GM12878 (cell line): ENCODE data around the gene MAP1S. TPM values are rescaled to one million over a fixed set of nuclear protein-coding genes. Genes with fewer than 3 reads are reported as not detected.

ENCODE experiments used
- ATAC-seq: fragments of 200-7000 bp; cut with Tn5 transposase; 3 replicates; pipeline ENCODE4 v1.9.1; 2020; ENCODE audit warnings: mild to moderate bottlenecking, moderate library complexity
- BruUV-seq: library from RNA; stranded (reverse); fragments of 400-500 nt; replicated peaks from 2 replicates; lab custom pipeline; 2021; lab: Mats Ljungman, UMichigan
- CTCF ChIA-PET: fragments of 300-600 bp; sonication (Branson Sonifier 250); formaldehyde crosslinking; extraction: SDS; loops from one replicate; lab custom pipeline; 2021; ENCODE audit warnings: inconsistent platforms; lab: Yijun Ruan, JAX
- POLR2A ChIA-PET: fragments of 350-600 bp; formaldehyde crosslinking; extraction: SDS; loops from one replicate; lab custom pipeline; 2021; ENCODE audit warnings: inconsistent platforms; lab: Charles Lee
- RAD21 ChIA-PET: fragments of 300-600 bp; sonication (Branson Sonifier 250); formaldehyde crosslinking; loops from one replicate; lab custom pipeline; 2023; ENCODE audit warnings: antibody characterized with exemption; ENCODE audit not compliant: unreplicated experiment; lab: Charles Lee
- SMC1A ChIA-PET: fragments of 300-600 bp; sonication (Branson Sonifier 250); formaldehyde crosslinking; loops from one replicate; lab custom pipeline; 2023; ENCODE audit not compliant: unreplicated experiment, uncharacterized antibody; lab: Charles Lee
- DNase-seq: peaks from one replicate; pipeline ENCODE4 v3.0.0-alpha.2; 2011; ENCODE audit warnings: low read depth, low spot score
- FAIRE-seq: peaks from 3 replicates; lab custom pipeline; 2011; peaks lifted over from hg19 to GRCh38; lab: Jason Lieb, UNC
- H2AFZ ChIP-seq: 2 replicates; pipeline ENCODE4 v1.6.0; 2011; ENCODE audit warnings: low read depth, low read length, control low read depth; ENCODE audit not compliant: control insufficient read depth
- H3K27ac ChIP-seq: 2 replicates; pipeline ENCODE4 v1.5.1; 2011; ENCODE audit warnings: control low read depth; ENCODE audit not compliant: control insufficient read depth, insufficient read depth
- H3K27me3 ChIP-seq, 2 experiments: replicated peaks in 1 of 2; 2 replicates each; pipeline versions ENCODE4 v1.6.0 to v1.6.1; 2011; ENCODE audit warnings: low read length in 1 of 2; ENCODE audit not compliant: control insufficient read depth in 2 of 2, insufficient read depth in 2 of 2
- H3K36me3 ChIP-seq, 2 experiments: 2 replicates each; pipeline ENCODE4 v1.5.1; 2011; ENCODE audit warnings: low read length in 1 of 2; ENCODE audit not compliant: control insufficient read depth in 2 of 2, insufficient read depth in 2 of 2
- H3K4me1 ChIP-seq: 2 replicates; pipeline ENCODE4 v1.6.1; 2011; ENCODE audit warnings: mild to moderate bottlenecking, low read length, moderate library complexity, mixed read lengths; ENCODE audit not compliant: control insufficient read depth, insufficient read depth
- H3K4me2 ChIP-seq: 2 replicates; pipeline ENCODE4 v1.6.0; 2011; ENCODE audit warnings: control low read depth; ENCODE audit not compliant: control insufficient read depth, insufficient read depth
- H3K4me3 ChIP-seq: fragments of 200-600 bp; sonication (generic); 2 replicates; pipeline ENCODE4 v1.5.1; 2016
- H3K79me2 ChIP-seq: 2 replicates; pipeline ENCODE4 v1.6.0; 2011; ENCODE audit warnings: low read length; ENCODE audit not compliant: control insufficient read depth, insufficient read depth
- H3K9ac ChIP-seq: 2 replicates; pipeline ENCODE4 v1.8.0; 2011; ENCODE audit warnings: low read length, control low read depth, mixed read lengths; ENCODE audit not compliant: control insufficient read depth, insufficient read depth
- H3K9me3 ChIP-seq: replicated peaks from 3 replicates; pipeline ENCODE4 v1.5.1; 2011; ENCODE audit warnings: mild to moderate bottlenecking, low read length; ENCODE audit not compliant: control insufficient read depth, insufficient read depth
- H4K20me1 ChIP-seq: 2 replicates; pipeline ENCODE4 v1.6.0; 2011; ENCODE audit not compliant: control insufficient read depth, insufficient read depth
- ATF7 ChIP-seq: fragments of 450-650 bp; IDR thresholded peaks from 2 replicates; pipeline ENCODE4 v1.6.1; 2016; ENCODE audit warnings: low read depth, mild to moderate bottlenecking
- BACH1 ChIP-seq: fragments of 450-650 bp; IDR thresholded peaks from 2 replicates; pipeline ENCODE4 v1.6.1; 2017; ENCODE audit warnings: mild to moderate bottlenecking, borderline replicate concordance
- CHD4 ChIP-seq: fragments of 200-600 bp; sonication (generic); IDR thresholded peaks from 2 replicates; pipeline ENCODE4 v1.6.1; 2016; ENCODE audit warnings: mild to moderate bottlenecking
- HCFC1 ChIP-seq: fragments of 150-350 bp; IDR thresholded peaks from 2 replicates; pipeline ENCODE4 v1.6.1; 2014; ENCODE audit warnings: low read length
- HDAC2 ChIP-seq: fragments of 200-600 bp; sonication (generic); IDR thresholded peaks from 2 replicates; pipeline ENCODE4 v1.6.1; 2017
- IRF4 ChIP-seq: IDR thresholded peaks from 2 replicates; pipeline ENCODE4 v1.6.1; 2011; ENCODE audit warnings: low read depth, low read length
- MEF2B ChIP-seq: fragments of 450-650 bp; IDR thresholded peaks from 2 replicates; pipeline ENCODE4 v1.6.1; 2018; ENCODE audit warnings: mild to moderate bottlenecking, moderate library complexity; ENCODE audit not compliant: partially characterized antibody, poor library complexity, severe bottlenecking
- MLLT1 ChIP-seq: fragments of 450-650 bp; IDR thresholded peaks from 2 replicates; pipeline ENCODE4 v1.6.1; 2016; ENCODE audit warnings: mild to moderate bottlenecking
- NR2C2 ChIP-seq: IDR thresholded peaks from 2 replicates; pipeline ENCODE4 v1.6.1; 2011; ENCODE audit warnings: borderline replicate concordance, low read depth; ENCODE audit not compliant: control insufficient read depth, insufficient read length
- NRF1 ChIP-seq: conservative IDR thresholded peaks from 2 replicates; pipeline ENCODE4 v1.6.1; 2011; ENCODE audit warnings: mild to moderate bottlenecking, low read depth, low read length, improper control_type of control experiment
- STAT1 ChIP-seq: fragments of 450-650 bp; conservative IDR thresholded peaks from 2 replicates; pipeline ENCODE4 v1.6.1; 2014; ENCODE audit warnings: antibody characterized with exemption, mild to moderate bottlenecking
- TBL1XR1 ChIP-seq: IDR thresholded peaks from 2 replicates; pipeline ENCODE4 v1.6.1; 2012; ENCODE audit warnings: low read depth, low read length, improper control_type of control experiment
- YBX1 ChIP-seq: fragments of 450-650 bp; IDR thresholded peaks from 2 replicates; pipeline ENCODE4 v1.6.1; 2016; ENCODE audit warnings: antibody characterized with exemption
- WGBS: methylation state at CpG from one replicate; pipeline ENCODE4 v1.1.6; 2016; ENCODE audit warnings: low lambda C conversion rate; ENCODE audit not compliant: insufficient replicate concordance, insufficient coverage; ENCODE audit errors: missing lambda C conversion rate; 5-methylcytosine and 5-hydroxymethylcytosine counted together
- in situ Hi-C: fragments of 300-500 bp; cut with MboI; formaldehyde crosslinking; loops from 9 replicates; pipeline ENCODE4 v1.14.3; 2018; ENCODE audit warnings: mixed read lengths
- intact Hi-C: fragments of 100-400 bp; cut with micrococcal nuclease; formaldehyde crosslinking; loops from one replicate; pipeline ENCODE4 v1.14.2; 2022; ENCODE audit not compliant: unreplicated experiment
- polyA plus RNA-seq, 11 experiments: library from polyadenylated mRNA; depleted of rRNA in 4 of 11; unstranded in 6 of 11; stranded (reverse) in 5 of 11; fragments of >200 nt; fragmentation: Nextera tagmentation in 4 of 11; fragmentation: Illumina TruSeq in 1 of 11; extraction: Ambion mirVana in 4 of 11; extraction: Trizol in 1 of 11; gene quantifications; 1 replicate in 1 of 11; 2 replicates in 10 of 11; pipeline versions ENCODE4 v1.2.1 to v1.2.3, GENCODE V29; 2011 to 2016; ENCODE audit warnings: inconsistent platforms in 2 of 11, missing spikeins in 2 of 11, low read depth in 1 of 11
- total RNA-seq, 4 experiments: library from RNA; depleted of rRNA in 3 of 4; stranded (reverse); fragments of >200 nt in 3 of 4; fragmentation: Illumina TruSeq in 1 of 4; extraction: Trizol in 1 of 4; gene quantifications; 2 replicates each; pipeline versions ENCODE4 v1.2.1 to v1.2.3, GENCODE V29; 2013 to 2021
- TF ChIP-seq, protein P1 (sequence below): IDR thresholded peaks from 2 replicates; pipeline ENCODE4 v1.6.1; 2011; ENCODE audit warnings: low read depth, mild to moderate bottlenecking, low read length, moderate library complexity, borderline replicate concordance; ENCODE audit errors: extremely low read depth

Gene MAP1S
- total and polyA plus RNA-seq, 10 of the 15 experiments (the other 5 are each of a cell fraction or from before 2014, with no cell fraction given) = 2.1 to 63.9 (median 15.0) TPM

DNA sequence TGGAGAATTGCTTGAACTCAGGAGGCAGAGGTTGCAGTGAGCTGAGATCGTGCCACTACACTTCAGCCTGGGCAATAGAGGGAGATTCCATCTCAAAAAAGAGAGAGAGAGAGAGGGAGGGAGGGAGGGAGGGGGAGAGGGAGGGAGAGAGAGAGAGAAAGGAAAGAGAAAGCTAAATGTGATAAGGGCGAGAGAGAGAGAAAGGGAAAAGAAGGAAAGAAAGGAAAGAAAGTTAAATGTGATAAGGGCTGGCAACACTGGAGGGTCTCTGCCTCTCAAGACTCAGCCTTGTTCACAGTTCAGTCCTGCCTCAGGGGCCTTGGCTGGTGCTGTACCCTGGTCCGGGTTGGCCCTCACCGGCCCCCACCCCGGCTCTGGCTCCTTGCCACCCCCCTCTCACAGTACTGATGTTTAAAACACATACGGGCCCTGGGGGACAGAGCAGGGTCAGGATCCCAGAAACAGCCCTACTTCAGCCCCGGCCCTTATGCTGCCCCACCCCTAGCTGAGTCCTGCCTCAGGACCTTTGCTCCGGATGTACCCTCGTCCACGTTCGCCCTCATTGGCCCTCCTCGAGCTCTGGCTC is 3.5 kb downstream of the MAP1S start:
- no peak for ATAC-seq
- no peak overlapping the region for H3K27ac ChIP-seq
- peaks cover 23% of the 10 kb centered on the region for H3K4me1 ChIP-seq
- H3K79me2 ChIP-seq = peaks cover 23% of the 10 kb centered on the region
- no peak overlapping the region for H2AFZ ChIP-seq
- 0 out of 2 replicates have a peak, but pooled peaks cover 2% of the 10 kb centered on the region for H4K20me1 ChIP-seq
- CTCF ChIA-PET = interaction anchor here (0.8 to 4.0 kb wide), 5 partner anchors 8 to 61 kb away, joined by 3 to 22 read pairs (median 5); no protein-coding TSS in a partner anchor
- H3K4me2 ChIP-seq = no peak overlapping the region; the same call in 1 of the 2 replicates
- POLR2A ChIA-PET = interaction anchor here (0.6 to 0.9 kb wide), 2 partner anchors 19 to 417 kb away, joined by 4 to 6 read pairs; no protein-coding TSS in a partner anchor
- WGBS = 96% methylated on average over 11 of the region's 12 CpGs
- H3K4me3 ChIP-seq = no peak overlapping the region
- TF ChIP-seq, protein P1, sequence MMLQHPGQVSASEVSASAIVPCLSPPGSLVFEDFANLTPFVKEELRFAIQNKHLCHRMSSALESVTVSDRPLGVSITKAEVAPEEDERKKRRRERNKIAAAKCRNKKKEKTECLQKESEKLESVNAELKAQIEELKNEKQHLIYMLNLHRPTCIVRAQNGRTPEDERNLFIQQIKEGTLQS = no peak
- TF ChIP-seq CHD4 (no peak), MLLT1 (no peak), HCFC1 (no peak), IRF4 (no peak), NRF1 (no peak), MEF2B (no peak), BACH1 (no peak), YBX1 (no peak), STAT1 (no peak), HDAC2 (no peak), ATF7 (no peak), TBL1XR1 (no peak), NR2C2 (no peak)
- TF ChIP-seq, all 136 proteins: peak for 0
- no peak for DNase-seq
- intact Hi-C loops (no loop called here), in situ Hi-C loops (no loop called here)
- FAIRE-seq = no peak
- ChIA-PET SMC1A (interaction anchor here (0.5 to 7.6 kb wide), 8 partner anchors 9 to 61 kb away, joined by 3 to 91 read pairs (median 3); partner anchors contain the start of gene FCHO1), RAD21 (interaction anchor here (0.7 to 1.9 kb wide), 3 partner anchors 16 to 43 kb away, joined by 3 to 7 read pairs (median 3); no protein-coding TSS in a partner anchor)
- peaks cover 9 to 32% of the 10 kb centered on the region in 2 experiments; a peak in 3 of 4 replicates for H3K36me3 ChIP-seq
- no TSS peak for BruUV-seq
- no peaks in the 10 kb centered on the region for H3K9me3 ChIP-seq
- no peaks in the 10 kb centered on the region for H3K27me3 ChIP-seq
- H3K9ac ChIP-seq = no peak overlapping the region
